ENCODE measurements around the gene AXIN2. TPM values are rescaled to one million over a fixed set of nuclear protein-coding genes. Genes with fewer than 3 reads are reported as not detected.

AXIN2 gene
- total RNA-seq, 2 donors from 2014 or later, result 32.3 to 54.6 TPM

GRCh38 chr17:65560628-65561451 is 608 bp downstream of the AXIN2 start:
- Histone ChIP-seq H3K27me3 (replicated peaks; ENCODE audit: insufficient read depth) (no peaks in the 10 kb centered on the region), H3K27ac (peak overlapping the region; percentile 94 to 96), H3K4me3 (peak overlapping the region in 1 of 2 donors; percentile 83), H3K4me1 (replicated peaks) (peaks cover 2% of the 10 kb centered on the region), H3K9me3 (no peaks in the 10 kb centered on the region), H3K36me3 (no peaks in the 10 kb centered on the region)
- TF ChIP-seq CTCF (IDR thresholded peaks at IDR 0.05), result no peak
- peak; percentile 47 for TF ChIP-seq POLR2AphosphoS5 (IDR thresholded peaks at IDR 0.05)
- TF ChIP-seq POLR2A (IDR thresholded peaks at IDR 0.05), result peak; percentile 29
- DNase-seq (ENCODE audit: low spot score), result peak; percentile 90
- intact Hi-C loops (cut with DNase I), result loop anchor here (10.0 kb wide), 1 partner anchor 1114 kb away; no protein-coding TSS in a partner anchor
- under 1% methylated on average over 79 of the region's 113 CpGs for WGBS

GRCh38 chr17:65559804-65560627 is 1.4 kb downstream of the AXIN2 start:
- H3K36me3 ChIP-seq, result no peaks in the 10 kb centered on the region
- TF ChIP-seq CTCF (IDR thresholded peaks at IDR 0.05), result no peak
- TF ChIP-seq POLR2A (IDR thresholded peaks at IDR 0.05), result peak; percentile 31
- TF ChIP-seq POLR2AphosphoS5 (IDR thresholded peaks at IDR 0.05), result peak; percentile 7
- no peaks in the 10 kb centered on the region for H3K9me3 ChIP-seq
- H3K27me3 ChIP-seq (replicated peaks; ENCODE audit: insufficient read depth), result no peaks in the 10 kb centered on the region
- DNase-seq (ENCODE audit: low spot score), result peak; percentile 40
- under 1% methylated on average over 83 of the region's 89 CpGs for WGBS
- intact Hi-C loops (cut with DNase I), result loop anchor here (5.0 to 10.0 kb wide), 4 partner anchors 43 to 1115 kb away; no protein-coding TSS in a partner anchor
- peak overlapping the region in 1 of 2 donors; percentile 83 for H3K4me3 ChIP-seq
- peaks cover 2% of the 10 kb centered on the region for H3K4me1 ChIP-seq (replicated peaks)
- peak overlapping the region; percentile 94 to 96 for H3K27ac ChIP-seq

- Histone ChIP-seq H3K27ac (peak overlapping the region; percentile 94 to 96), H3K9me3 (no peaks in the 10 kb centered on the region), H3K36me3 (no peaks in the 10 kb centered on the region), H3K27me3 (replicated peaks; ENCODE audit: insufficient read depth) (no peaks in the 10 kb centered on the region), H3K4me1 (replicated peaks) (peaks cover 2% of the 10 kb centered on the region), H3K4me3 (peak overlapping the region in 1 of 2 donors; percentile 83)
- WGBS, result 1% methylated on average over 13 of the region's 13 CpGs
- TF ChIP-seq POLR2AphosphoS5 (IDR thresholded peaks at IDR 0.05) (no peak), CTCF (IDR thresholded peaks at IDR 0.05) (no peak), POLR2A (IDR thresholded peaks at IDR 0.05) (no peak)
- no peak for DNase-seq (ENCODE audit: low spot score)
- intact Hi-C loops (cut with DNase I), result loop anchor here (5.0 kb wide), 3 partner anchors 42 to 267 kb away; no protein-coding TSS in a partner anchor
Measured at GRCh38 chr17:65559461-65559803, 2.0 kb downstream of the AXIN2 start.

GRCh38 chr17:65558683-65559460 is 2.6 kb downstream of the AXIN2 start:
- Histone ChIP-seq H3K36me3 (no peaks in the 10 kb centered on the region), H3K27ac (peak overlapping the region; percentile 94 to 96), H3K4me3 (peak overlapping the region in 1 of 2 donors; percentile 83), H3K4me1 (replicated peaks) (peaks cover 2% of the 10 kb centered on the region), H3K27me3 (replicated peaks; ENCODE audit: insufficient read depth) (no peaks in the 10 kb centered on the region), H3K9me3 (no peaks in the 10 kb centered on the region)
- 5% methylated on average over 29 of the region's 29 CpGs for WGBS
- no peak for TF ChIP-seq POLR2A (IDR thresholded peaks at IDR 0.05)
- TF ChIP-seq CTCF (IDR thresholded peaks at IDR 0.05), result no peak
- TF ChIP-seq POLR2AphosphoS5 (IDR thresholded peaks at IDR 0.05), result no peak
- intact Hi-C loops (cut with DNase I), result loop anchor here (5.0 kb wide), 3 partner anchors 42 to 267 kb away; no protein-coding TSS in a partner anchor
- no peak for DNase-seq (ENCODE audit: low spot score)
